Stimulated activated CD4-positive, alpha-beta T cell treated with anti-CD3 and anti-CD28 coated beads, TNF-alpha, amount 100 ng/mL, for 4 hours (primary cell): Measurements from ENCODE around the gene DLG1.

ENCODE experiments used
- DNase-seq, 3 experiments: peaks; one replicate each; pipeline ENCODE4 v3.0.0-alpha.2; 2020; ENCODE audit warnings: low read depth in 3 of 3

The DLG1 gene

GRCh38 chr3:197298341-197298944, at the start of gene DLG1:
TSS of gene DLG1 (minus strand) at chr3:197298612. CDS start at chr3:197297204, 1,408 bp downstream.
- peak; percentile 73 to 77 (median 76) for DNase-seq

- DNase-seq = no peak
These were observed 49.6 kb upstream of the DLG1 start for GRCh38 chr3:197348014-197348413.

GRCh38 chr3:197345390-197345789, 47.0 kb upstream of the DLG1 start:
- no peak for DNase-seq

- DNase-seq = no peak
These were observed 46.3 kb upstream of the DLG1 start for GRCh38 chr3:197344582-197345318.

- DNase-seq = no peak
These were observed 45.4 kb upstream of the DLG1 start for GRCh38 chr3:197343656-197344408.

GRCh38 chr3:197343111-197343510, 44.7 kb upstream of the DLG1 start:
- DNase-seq = no peak

- DNase-seq = no peak
These were observed 42.1 kb upstream of the DLG1 start for GRCh38 chr3:197340521-197340871.

- no peak for DNase-seq
These were observed 41.6 kb upstream of the DLG1 start for GRCh38 chr3:197339841-197340520.

GRCh38 chr3:197338586-197338985, 40.2 kb upstream of the DLG1 start:
- DNase-seq = no peak

GRCh38 chr3:197337656-197338055, 39.2 kb upstream of the DLG1 start:
- DNase-seq = no peak

- DNase-seq = no peak
These were observed 38.8 kb upstream of the DLG1 start for GRCh38 chr3:197337214-197337613.

- no peak for DNase-seq
These were observed 37.9 kb upstream of the DLG1 start for GRCh38 chr3:197336348-197336747.

GRCh38 chr3:197335428-197336132, 37.2 kb upstream of the DLG1 start:
- DNase-seq = no peak

- no peak for DNase-seq
These were observed 35.7 kb upstream of the DLG1 start for GRCh38 chr3:197333901-197334639.

- no peak for DNase-seq
These were observed 32.7 kb upstream of the DLG1 start for GRCh38 chr3:197331131-197331530.

GRCh38 chr3:197329382-197329781, 31.0 kb upstream of the DLG1 start:
- no peak for DNase-seq

GRCh38 chr3:197328198-197328597, 29.8 kb upstream of the DLG1 start:
- DNase-seq = no peak

GRCh38 chr3:197327701-197328100, 29.3 kb upstream of the DLG1 start:
- DNase-seq = no peak

- DNase-seq = no peak
These were observed 27.4 kb upstream of the DLG1 start for GRCh38 chr3:197325773-197326172.

GRCh38 chr3:197322149-197322548, 23.7 kb upstream of the DLG1 start:
- DNase-seq = no peak

GRCh38 chr3:197320582-197320981, 22.2 kb upstream of the DLG1 start:
- DNase-seq = no peak
